HepG2 (cell line): ENCODE data around the gene RRP12. TPM values are rescaled to one million over a fixed set of nuclear protein-coding genes. Genes with fewer than 3 reads are reported as not detected.
A peak's percentile ranks its signal among the peaks of the same experiment; 100 is the strongest.

ENCODE experiments used
- EHMT2 ChIP-seq: fragments of 200-600 bp; sonication (generic); IDR thresholded peaks from 2 replicates; pipeline ENCODE4 v1.7.0; 2017; ENCODE audit warnings: antibody characterized with exemption, low read depth, low read length, borderline replicate concordance
- FOXM1 ChIP-seq: sonication (generic); formaldehyde crosslinking; IDR thresholded peaks from 2 replicates; pipeline ENCODE4 v1.5.0; 2020; ENCODE audit warnings: missing genetic modification reagents
- HES4 ChIP-seq: sonication (generic); formaldehyde crosslinking; IDR thresholded peaks from 2 replicates; pipeline ENCODE4 v1.9.0; 2021; ENCODE audit warnings: mild to moderate bottlenecking, missing genetic modification reagents, borderline replicate concordance
- RNF2 ChIP-seq: fragments of 450-650 bp; conservative IDR thresholded peaks from 2 replicates; pipeline ENCODE4 v1.6.1; 2016; ENCODE audit warnings: low read depth
- SAP130 ChIP-seq: IDR thresholded peaks from 2 replicates; pipeline ENCODE4 v1.6.1; 2016; ENCODE audit warnings: low read depth
- SOX6 ChIP-seq, 2 experiments: fragments of 450-650 bp in 1 of 2; sonication (generic) in 1 of 2; formaldehyde crosslinking in 1 of 2; IDR thresholded peaks; 2 replicates each; pipeline versions ENCODE4 v1.4.0 to v1.6.1; 2017 to 2020; ENCODE audit warnings: antibody characterized with exemption in 1 of 2, mild to moderate bottlenecking in 1 of 2, missing genetic modification reagents in 1 of 2
- SRSF4 ChIP-seq: fragments of 200-400 bp; formaldehyde crosslinking; IDR thresholded peaks from one replicate; pipeline ENCODE4 v1.6.1; 2018; ENCODE audit warnings: mild to moderate bottlenecking, low read depth, low read length, moderate library complexity; ENCODE audit not compliant: poor library complexity, severe bottlenecking
- ZC3H13 ChIP-seq: sonication (generic); formaldehyde crosslinking; IDR thresholded peaks from 2 replicates; pipeline ENCODE4 v1.8.1; 2023; ENCODE audit warnings: mild to moderate bottlenecking, missing genetic modification reagents, moderate library complexity
- ZFP36L2 ChIP-seq: sonication (generic); formaldehyde crosslinking; IDR thresholded peaks from 2 replicates; pipeline ENCODE4 v1.4.0; 2020; ENCODE audit warnings: missing genetic modification reagents
- ZNF383 ChIP-seq: sonication (generic); formaldehyde crosslinking; IDR thresholded peaks from 2 replicates; pipeline ENCODE4 v1.4.0; 2020; ENCODE audit warnings: missing genetic modification reagents, mild to moderate bottlenecking, borderline replicate concordance
- ZNF557 ChIP-seq: sonication (generic); formaldehyde crosslinking; IDR thresholded peaks from 2 replicates; pipeline ENCODE4 v1.4.0; 2020; ENCODE audit warnings: missing genetic modification reagents
- polyA plus RNA-seq, 8 experiments: library from polyadenylated mRNA; depleted of rRNA in 3 of 8; stranded (reverse) in 7 of 8; unstranded in 1 of 8; fragments of >200 nt; fragmentation: Illumina TruSeq in 4 of 8; extraction: Trizol in 4 of 8; gene quantifications; 2 replicates each; pipeline versions ENCODE4 v1.2.1 to v1.2.3, GENCODE V29; 2011 to 2016; ENCODE audit warnings: low read depth in 4 of 8, missing spikeins in 1 of 8, mixed read lengths in 1 of 8; ENCODE audit not compliant: insufficient read depth in 1 of 8
- total RNA-seq, 5 experiments: library from RNA; depleted of rRNA; stranded (reverse); fragments of >200 nt; fragmentation: Illumina TruSeq; extraction: Trizol; gene quantifications; 2 replicates each; pipeline ENCODE4 v1.2.3, GENCODE V29; 2016; ENCODE audit warnings: low read depth in 1 of 5
- TF ChIP-seq, protein P1 (sequence below): sonication (generic); formaldehyde crosslinking; IDR thresholded peaks from 2 replicates; pipeline ENCODE4 v1.4.0; 2020; ENCODE audit warnings: mild to moderate bottlenecking, missing genetic modification reagents
- TF ChIP-seq, protein P2 (sequence below): conservative IDR thresholded peaks from 2 replicates; pipeline ENCODE4 v1.6.1; 2018; ENCODE audit warnings: missing genetic modification reagents
- TF ChIP-seq, protein P3 (sequence below): sonication (generic); formaldehyde crosslinking; IDR thresholded peaks from 2 replicates; pipeline ENCODE4 v1.5.0; 2020; ENCODE audit warnings: missing genetic modification reagents
- TF ChIP-seq, protein P4 (sequence below), 2 experiments: IDR thresholded peaks; 2 replicates each; pipeline ENCODE4 v1.6.1; 2011 to 2012; ENCODE audit warnings: low read length in 2 of 2, borderline replicate concordance in 1 of 2, low read depth in 1 of 2, mild to moderate bottlenecking in 1 of 2, moderate library complexity in 1 of 2

RRP12 gene
- total and polyA plus RNA-seq, 2 of the 13 experiments (the other 11 are each of a cell fraction or from before 2014, with no cell fraction given): 13.2 to 39.4 TPM

DNA sequence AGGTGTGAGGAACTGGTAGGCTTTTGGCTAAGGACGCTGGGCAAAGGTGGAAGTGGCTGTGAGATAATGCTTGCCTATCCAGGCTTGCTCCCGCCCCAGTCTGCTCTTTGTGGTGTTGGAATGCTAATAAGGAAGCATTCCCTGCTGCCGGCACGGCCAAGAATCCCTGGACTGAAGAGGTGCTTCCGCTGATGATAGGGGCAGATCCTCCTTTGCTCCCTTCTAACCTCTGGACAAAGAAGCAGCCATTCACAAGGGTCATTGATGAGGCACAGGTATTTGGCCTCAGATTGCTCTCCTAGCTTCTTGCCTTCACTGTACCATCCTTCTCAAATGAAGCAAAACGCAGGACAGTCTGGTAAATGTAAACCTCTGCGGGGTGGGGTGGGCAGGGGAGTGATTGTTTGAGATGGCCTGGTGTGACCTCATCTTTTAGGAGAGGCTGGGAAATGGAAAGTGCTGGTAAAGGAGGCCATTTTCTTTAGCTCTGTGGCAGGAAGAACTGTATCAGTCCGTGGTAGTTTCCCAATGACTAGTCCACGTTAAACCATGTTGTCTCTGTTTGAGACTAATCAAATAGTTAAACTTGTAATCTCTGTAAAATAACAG, 26.5 kb upstream of the RRP12 start (continued):
- TF ChIP-seq, protein P1, sequence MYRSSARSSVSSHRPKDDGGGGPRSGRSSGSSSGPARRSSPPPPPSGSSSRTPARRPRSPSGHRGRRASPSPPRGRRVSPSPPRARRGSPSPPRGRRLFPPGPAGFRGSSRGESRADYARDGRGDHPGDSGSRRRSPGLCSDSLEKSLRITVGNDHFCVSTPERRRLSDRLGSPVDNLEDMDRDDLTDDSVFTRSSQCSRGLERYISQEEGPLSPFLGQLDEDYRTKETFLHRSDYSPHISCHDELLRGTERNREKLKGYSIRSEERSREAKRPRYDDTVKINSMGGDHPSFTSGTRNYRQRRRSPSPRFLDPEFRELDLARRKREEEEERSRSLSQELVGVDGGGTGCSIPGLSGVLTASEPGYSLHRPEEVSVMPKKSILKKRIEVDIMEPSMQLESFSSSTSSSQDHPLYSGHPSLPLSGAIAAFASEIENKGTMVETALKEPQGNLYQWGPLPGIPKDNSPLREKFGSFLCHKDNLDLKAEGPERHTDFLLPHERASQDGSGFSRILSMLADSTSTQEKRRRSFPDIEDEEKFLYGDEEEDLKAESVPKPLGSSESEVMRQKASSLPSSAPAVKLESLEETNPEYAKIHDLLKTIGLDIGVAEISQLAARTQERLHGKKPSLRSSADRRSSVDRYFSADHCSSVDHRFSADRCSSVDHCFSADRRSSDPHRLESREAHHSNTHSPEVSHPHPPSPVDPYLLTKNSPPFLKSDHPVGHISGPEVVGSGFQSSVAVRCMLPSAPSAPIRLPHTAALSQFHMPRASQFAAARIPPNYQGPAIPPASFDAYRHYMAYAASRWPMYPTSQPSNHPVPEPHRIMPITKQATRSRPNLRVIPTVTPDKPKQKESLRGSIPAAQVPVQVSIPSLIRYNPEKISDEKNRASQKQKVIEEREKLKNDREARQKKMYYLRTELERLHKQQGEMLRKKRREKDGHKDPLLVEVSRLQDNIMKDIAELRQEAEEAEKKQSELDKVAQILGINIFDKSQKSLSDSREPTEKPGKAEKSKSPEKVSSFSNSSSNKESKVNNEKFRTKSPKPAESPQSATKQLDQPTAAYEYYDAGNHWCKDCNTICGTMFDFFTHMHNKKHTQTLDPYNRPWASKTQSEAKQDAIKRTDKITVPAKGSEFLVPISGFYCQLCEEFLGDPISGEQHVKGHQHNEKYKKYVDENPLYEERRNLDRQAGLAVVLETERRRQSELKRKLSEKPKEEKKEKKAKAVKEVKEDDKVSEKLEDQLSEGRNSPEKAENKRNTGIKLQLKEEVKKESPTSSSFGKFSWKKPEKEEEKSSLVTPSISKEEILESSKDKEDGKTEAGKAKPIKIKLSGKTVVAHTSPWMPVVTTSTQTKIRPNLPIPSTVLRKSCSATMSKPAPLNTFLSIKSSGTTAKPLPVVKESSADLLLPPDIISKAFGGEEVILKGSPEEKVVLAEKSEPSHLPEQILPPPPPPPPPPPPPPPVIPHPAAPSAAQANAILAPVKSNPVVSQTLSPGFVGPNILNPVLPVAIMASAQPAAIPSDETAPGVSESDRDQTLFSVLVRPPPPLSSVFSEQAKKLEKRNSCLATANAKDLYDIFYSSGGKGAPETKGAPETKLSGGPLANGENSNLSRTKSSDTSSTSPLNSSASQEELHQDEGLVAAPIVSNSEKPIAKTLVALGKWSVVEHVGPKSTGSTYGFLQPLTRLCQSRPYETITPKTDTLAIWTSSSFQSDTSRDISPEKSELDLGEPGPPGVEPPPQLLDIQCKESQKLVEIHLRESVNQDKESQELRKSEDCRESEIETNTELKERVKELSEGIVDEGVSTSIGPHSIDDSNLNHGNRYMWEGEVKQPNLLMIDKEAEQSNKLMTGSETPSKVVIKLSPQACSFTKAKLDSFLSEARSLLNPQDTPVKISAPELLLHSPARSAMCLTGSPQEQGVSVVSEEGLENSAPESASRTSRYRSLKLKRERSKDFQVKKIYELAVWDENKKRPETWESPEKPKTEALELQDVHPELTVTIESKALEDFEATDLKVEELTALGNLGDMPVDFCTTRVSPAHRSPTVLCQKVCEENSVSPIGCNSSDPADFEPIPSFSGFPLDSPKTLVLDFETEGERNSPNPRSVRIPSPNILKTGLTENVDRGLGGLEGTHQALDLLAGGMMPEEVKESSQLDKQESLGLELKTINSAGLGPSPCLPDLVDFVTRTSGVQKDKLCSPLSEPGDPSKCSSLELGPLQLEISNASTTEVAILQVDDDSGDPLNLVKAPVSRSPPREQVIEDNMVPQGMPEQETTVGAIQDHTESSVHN: no peak
- TF ChIP-seq ZC3H13: 0 out of 2 replicates have a peak, but pooled peaks have one; percentile 31
- no peak for TF ChIP-seq ZFP36L2
- TF ChIP-seq, protein P2, sequence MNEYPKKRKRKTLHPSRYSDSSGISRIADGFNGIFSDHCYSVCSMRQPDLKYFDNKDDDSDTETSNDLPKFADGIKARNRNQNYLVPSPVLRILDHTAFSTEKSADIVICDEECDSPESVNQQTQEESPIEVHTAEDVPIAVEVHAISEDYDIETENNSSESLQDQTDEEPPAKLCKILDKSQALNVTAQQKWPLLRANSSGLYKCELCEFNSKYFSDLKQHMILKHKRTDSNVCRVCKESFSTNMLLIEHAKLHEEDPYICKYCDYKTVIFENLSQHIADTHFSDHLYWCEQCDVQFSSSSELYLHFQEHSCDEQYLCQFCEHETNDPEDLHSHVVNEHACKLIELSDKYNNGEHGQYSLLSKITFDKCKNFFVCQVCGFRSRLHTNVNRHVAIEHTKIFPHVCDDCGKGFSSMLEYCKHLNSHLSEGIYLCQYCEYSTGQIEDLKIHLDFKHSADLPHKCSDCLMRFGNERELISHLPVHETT (CRISPR knock-in tag): no peak
- no peak for TF ChIP-seq ZNF557 (CRISPR knock-in tag)
- TF ChIP-seq RNF2: no peak
- no peak for TF ChIP-seq FOXM1
- TF ChIP-seq, protein P3, sequence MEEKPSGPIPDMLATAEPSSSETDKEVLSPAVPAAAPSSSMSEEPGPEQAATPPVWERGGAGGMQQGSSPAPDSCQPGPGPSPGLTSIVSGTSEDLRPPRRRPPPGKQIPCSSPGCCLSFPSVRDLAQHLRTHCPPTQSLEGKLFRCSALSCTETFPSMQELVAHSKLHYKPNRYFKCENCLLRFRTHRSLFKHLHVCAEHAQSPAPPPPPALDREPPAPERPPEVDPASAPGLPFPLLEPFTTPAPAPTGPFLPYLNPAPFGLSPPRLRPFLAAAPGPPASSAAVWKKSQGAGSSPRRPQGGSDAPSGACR (CRISPR knock-in tag): no peak
- TF ChIP-seq HES4 (CRISPR knock-in tag): no peak
- no peak for TF ChIP-seq EHMT2
- no peak for TF ChIP-seq SOX6 (IDR thresholded peaks at IDR 0.05)
- TF ChIP-seq SOX6 (CRISPR knock-in tag; IDR thresholded peaks at IDR 0.05): no peak
- TF ChIP-seq, protein P4, sequence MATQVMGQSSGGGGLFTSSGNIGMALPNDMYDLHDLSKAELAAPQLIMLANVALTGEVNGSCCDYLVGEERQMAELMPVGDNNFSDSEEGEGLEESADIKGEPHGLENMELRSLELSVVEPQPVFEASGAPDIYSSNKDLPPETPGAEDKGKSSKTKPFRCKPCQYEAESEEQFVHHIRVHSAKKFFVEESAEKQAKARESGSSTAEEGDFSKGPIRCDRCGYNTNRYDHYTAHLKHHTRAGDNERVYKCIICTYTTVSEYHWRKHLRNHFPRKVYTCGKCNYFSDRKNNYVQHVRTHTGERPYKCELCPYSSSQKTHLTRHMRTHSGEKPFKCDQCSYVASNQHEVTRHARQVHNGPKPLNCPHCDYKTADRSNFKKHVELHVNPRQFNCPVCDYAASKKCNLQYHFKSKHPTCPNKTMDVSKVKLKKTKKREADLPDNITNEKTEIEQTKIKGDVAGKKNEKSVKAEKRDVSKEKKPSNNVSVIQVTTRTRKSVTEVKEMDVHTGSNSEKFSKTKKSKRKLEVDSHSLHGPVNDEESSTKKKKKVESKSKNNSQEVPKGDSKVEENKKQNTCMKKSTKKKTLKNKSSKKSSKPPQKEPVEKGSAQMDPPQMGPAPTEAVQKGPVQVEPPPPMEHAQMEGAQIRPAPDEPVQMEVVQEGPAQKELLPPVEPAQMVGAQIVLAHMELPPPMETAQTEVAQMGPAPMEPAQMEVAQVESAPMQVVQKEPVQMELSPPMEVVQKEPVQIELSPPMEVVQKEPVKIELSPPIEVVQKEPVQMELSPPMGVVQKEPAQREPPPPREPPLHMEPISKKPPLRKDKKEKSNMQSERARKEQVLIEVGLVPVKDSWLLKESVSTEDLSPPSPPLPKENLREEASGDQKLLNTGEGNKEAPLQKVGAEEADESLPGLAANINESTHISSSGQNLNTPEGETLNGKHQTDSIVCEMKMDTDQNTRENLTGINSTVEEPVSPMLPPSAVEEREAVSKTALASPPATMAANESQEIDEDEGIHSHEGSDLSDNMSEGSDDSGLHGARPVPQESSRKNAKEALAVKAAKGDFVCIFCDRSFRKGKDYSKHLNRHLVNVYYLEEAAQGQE (IDR thresholded peaks at IDR 0.05; ENCODE audit: borderline replicate concordance in 1 of 2, low read depth in 1 of 2, low read length in 2 of 2): peak in 1 of 2 experiments; percentile 12; a peak in 1 of 4 replicates
- TF ChIP-seq ZNF383: no peak
- TF ChIP-seq SRSF4: no peak
- peak; percentile 70; the same call in 1 of the 2 replicates for TF ChIP-seq SAP130 (CRISPR knock-in tag)
